Measurements from ENCODE around the gene GIT1.

GRCh38 chr17:29616300-29617048 lies 27.0 kb upstream of the GIT1 start:
- TF ChIP-seq CTCF (IDR thresholded peaks at IDR 0.05), result no peak
- TF ChIP-seq POLR2AphosphoS5 (IDR thresholded peaks at IDR 0.05; ENCODE audit: insufficient read depth in 1 of 2, low read depth in 1 of 2), result no peak

All from vagina (tissue), 2 donors.